ENCODE data around the gene PCBP1. TPM values are rescaled to one million over a fixed set of nuclear protein-coding genes. Genes with fewer than 3 reads are reported as not detected.

The PCBP1 gene
- total and polyA plus RNA-seq, 9 of the 15 experiments (the other 6 are each of a cell fraction or from before 2014, with no cell fraction given), result 19.2 to 407 (median 78.1) TPM

DNA sequence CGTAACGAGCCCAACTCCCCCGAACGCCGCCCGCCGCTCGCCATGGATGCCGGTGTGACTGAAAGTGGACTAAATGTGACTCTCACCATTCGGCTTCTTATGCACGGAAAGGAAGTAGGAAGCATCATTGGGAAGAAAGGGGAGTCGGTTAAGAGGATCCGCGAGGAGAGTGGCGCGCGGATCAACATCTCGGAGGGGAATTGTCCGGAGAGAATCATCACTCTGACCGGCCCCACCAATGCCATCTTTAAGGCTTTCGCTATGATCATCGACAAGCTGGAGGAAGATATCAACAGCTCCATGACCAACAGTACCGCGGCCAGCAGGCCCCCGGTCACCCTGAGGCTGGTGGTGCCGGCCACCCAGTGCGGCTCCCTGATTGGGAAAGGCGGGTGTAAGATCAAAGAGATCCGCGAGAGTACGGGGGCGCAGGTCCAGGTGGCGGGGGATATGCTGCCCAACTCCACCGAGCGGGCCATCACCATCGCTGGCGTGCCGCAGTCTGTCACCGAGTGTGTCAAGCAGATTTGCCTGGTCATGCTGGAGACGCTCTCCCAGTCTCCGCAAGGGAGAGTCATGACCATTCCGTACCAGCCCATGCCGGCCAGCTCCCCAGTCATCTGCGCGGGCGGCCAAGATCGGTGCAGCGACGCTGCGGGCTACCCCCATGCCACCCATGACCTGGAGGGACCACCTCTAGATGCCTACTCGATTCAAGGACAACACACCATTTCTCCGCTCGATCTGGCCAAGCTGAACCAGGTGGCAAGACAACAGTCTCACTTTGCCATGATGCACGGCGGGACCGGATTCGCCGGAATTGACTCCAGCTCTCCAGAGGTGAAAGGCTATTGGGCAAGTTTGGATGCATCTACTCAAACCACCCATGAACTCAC is 673 bp downstream of the PCBP1 start (continued):
- TF ChIP-seq, protein P1, sequence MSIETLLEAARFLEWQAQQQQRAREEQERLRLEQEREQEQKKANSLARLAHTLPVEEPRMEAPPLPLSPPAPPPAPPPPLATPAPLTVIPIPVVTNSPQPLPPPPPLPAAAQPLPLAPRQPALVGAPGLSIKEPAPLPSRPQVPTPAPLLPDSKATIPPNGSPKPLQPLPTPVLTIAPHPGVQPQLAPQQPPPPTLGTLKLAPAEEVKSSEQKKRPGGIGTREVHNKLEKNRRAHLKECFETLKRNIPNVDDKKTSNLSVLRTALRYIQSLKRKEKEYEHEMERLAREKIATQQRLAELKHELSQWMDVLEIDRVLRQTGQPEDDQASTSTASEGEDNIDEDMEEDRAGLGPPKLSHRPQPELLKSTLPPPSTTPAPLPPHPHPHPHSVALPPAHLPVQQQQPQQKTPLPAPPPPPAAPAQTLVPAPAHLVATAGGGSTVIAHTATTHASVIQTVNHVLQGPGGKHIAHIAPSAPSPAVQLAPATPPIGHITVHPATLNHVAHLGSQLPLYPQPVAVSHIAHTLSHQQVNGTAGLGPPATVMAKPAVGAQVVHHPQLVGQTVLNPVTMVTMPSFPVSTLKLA (conservative IDR thresholded peaks at IDR 0.05), result peak; percentile 61 to 78
- TF ChIP-seq, protein P2, sequence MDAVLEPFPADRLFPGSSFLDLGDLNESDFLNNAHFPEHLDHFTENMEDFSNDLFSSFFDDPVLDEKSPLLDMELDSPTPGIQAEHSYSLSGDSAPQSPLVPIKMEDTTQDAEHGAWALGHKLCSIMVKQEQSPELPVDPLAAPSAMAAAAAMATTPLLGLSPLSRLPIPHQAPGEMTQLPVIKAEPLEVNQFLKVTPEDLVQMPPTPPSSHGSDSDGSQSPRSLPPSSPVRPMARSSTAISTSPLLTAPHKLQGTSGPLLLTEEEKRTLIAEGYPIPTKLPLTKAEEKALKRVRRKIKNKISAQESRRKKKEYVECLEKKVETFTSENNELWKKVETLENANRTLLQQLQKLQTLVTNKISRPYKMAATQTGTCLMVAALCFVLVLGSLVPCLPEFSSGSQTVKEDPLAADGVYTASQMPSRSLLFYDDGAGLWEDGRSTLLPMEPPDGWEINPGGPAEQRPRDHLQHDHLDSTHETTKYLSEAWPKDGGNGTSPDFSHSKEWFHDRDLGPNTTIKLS (IDR thresholded peaks at IDR 0.05; ENCODE audit: borderline replicate concordance, low read depth), result peak; percentile 56; the same call in 1 of the 2 replicates
- TF ChIP-seq, protein P3, sequence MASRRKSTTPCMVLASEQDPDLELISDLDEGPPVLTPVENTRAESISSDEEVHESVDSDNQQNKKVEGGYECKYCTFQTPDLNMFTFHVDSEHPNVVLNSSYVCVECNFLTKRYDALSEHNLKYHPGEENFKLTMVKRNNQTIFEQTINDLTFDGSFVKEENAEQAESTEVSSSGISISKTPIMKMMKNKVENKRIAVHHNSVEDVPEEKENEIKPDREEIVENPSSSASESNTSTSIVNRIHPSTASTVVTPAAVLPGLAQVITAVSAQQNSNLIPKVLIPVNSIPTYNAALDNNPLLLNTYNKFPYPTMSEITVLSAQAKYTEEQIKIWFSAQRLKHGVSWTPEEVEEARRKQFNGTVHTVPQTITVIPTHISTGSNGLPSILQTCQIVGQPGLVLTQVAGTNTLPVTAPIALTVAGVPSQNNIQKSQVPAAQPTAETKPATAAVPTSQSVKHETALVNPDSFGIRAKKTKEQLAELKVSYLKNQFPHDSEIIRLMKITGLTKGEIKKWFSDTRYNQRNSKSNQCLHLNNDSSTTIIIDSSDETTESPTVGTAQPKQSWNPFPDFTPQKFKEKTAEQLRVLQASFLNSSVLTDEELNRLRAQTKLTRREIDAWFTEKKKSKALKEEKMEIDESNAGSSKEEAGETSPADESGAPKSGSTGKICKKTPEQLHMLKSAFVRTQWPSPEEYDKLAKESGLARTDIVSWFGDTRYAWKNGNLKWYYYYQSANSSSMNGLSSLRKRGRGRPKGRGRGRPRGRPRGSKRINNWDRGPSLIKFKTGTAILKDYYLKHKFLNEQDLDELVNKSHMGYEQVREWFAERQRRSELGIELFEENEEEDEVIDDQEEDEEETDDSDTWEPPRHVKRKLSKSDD (conservative IDR thresholded peaks at IDR 0.05; ENCODE audit: low read length), result no peak
- TF ChIP-seq, protein P4, sequence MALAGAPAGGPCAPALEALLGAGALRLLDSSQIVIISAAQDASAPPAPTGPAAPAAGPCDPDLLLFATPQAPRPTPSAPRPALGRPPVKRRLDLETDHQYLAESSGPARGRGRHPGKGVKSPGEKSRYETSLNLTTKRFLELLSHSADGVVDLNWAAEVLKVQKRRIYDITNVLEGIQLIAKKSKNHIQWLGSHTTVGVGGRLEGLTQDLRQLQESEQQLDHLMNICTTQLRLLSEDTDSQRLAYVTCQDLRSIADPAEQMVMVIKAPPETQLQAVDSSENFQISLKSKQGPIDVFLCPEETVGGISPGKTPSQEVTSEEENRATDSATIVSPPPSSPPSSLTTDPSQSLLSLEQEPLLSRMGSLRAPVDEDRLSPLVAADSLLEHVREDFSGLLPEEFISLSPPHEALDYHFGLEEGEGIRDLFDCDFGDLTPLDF (CRISPR knock-in tag; IDR thresholded peaks at IDR 0.05), result peak; percentile 70; the same call in 1 of the 2 replicates
- TF ChIP-seq FOXK1 (CRISPR knock-in tag; IDR thresholded peaks at IDR 0.05; ENCODE audit: borderline replicate concordance), result peak; percentile 66; the same call in 1 of the 2 replicates
- TF ChIP-seq ZNF431 (CRISPR knock-in tag; IDR thresholded peaks at IDR 0.05), result 0 out of 2 replicates have a peak, but pooled peaks have one; percentile 10
- TF ChIP-seq, protein P5, sequence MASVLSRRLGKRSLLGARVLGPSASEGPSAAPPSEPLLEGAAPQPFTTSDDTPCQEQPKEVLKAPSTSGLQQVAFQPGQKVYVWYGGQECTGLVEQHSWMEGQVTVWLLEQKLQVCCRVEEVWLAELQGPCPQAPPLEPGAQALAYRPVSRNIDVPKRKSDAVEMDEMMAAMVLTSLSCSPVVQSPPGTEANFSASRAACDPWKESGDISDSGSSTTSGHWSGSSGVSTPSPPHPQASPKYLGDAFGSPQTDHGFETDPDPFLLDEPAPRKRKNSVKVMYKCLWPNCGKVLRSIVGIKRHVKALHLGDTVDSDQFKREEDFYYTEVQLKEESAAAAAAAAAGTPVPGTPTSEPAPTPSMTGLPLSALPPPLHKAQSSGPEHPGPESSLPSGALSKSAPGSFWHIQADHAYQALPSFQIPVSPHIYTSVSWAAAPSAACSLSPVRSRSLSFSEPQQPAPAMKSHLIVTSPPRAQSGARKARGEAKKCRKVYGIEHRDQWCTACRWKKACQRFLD (CRISPR knock-in tag; IDR thresholded peaks at IDR 0.05), result peak; percentile 75
- TF ChIP-seq, protein P6, sequence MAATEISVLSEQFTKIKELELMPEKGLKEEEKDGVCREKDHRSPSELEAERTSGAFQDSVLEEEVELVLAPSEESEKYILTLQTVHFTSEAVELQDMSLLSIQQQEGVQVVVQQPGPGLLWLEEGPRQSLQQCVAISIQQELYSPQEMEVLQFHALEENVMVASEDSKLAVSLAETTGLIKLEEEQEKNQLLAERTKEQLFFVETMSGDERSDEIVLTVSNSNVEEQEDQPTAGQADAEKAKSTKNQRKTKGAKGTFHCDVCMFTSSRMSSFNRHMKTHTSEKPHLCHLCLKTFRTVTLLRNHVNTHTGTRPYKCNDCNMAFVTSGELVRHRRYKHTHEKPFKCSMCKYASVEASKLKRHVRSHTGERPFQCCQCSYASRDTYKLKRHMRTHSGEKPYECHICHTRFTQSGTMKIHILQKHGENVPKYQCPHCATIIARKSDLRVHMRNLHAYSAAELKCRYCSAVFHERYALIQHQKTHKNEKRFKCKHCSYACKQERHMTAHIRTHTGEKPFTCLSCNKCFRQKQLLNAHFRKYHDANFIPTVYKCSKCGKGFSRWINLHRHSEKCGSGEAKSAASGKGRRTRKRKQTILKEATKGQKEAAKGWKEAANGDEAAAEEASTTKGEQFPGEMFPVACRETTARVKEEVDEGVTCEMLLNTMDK (IDR thresholded peaks at IDR 0.05; ENCODE audit: borderline replicate concordance, insufficient read depth, low read depth, low read length, poor library complexity, severe bottlenecking), result peak; percentile 0
- peak; percentile 59 for TF ChIP-seq POLR2AphosphoS5 (IDR thresholded peaks at IDR 0.05; ENCODE audit: control insufficient read depth, insufficient read depth, low read depth, low read length)
- TF ChIP-seq TFAM (CRISPR knock-in tag; conservative IDR thresholded peaks at IDR 0.05), result no peak
- TF ChIP-seq RNF2 (IDR thresholded peaks at IDR 0.05), result peak; percentile 50
- peak; percentile 87 for TF ChIP-seq RB1 (IDR thresholded peaks at IDR 0.05; ENCODE audit: low read depth)
- TF ChIP-seq NRF1 (conservative IDR thresholded peaks at IDR 0.05 in 1 of 2, IDR thresholded peaks at IDR 0.05 in 1 of 2), result peak; percentile 73 to 79

Data from K562 (cell line).